Measurements from ENCODE around the gene RIPPLY1. TPM values are rescaled to one million over a fixed set of nuclear protein-coding genes. Genes with fewer than 3 reads are reported as not detected.

Gene RIPPLY1
- total and polyA plus RNA-seq, 4 donors: 1.2 to 3.0 (median 3.0) TPM; not detected in 1

DNA sequence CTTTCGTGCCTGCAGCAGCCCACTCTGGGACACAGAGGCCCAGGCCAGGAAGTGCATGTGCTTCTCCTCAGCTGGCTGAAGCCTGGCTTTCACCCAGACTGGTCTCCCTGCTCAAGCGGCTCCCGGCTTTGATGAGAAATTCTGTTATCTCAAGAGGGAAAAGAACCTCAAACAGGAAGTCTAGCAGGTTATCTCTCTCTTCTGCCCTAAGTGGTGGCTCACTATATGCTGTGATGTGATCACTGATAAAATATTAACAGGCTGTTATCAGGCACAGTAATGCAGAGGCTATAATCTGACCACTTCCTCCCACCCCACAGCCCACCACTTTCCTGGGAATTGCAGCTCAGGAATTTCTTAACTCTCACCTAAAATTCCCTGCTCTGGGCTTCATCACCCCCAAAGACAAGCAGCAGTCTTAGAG is 30.4 kb upstream of the RIPPLY1 start:
- 2% methylated on average over 3 of the region's 3 CpGs for WGBS

GRCh38 chrX:106932960-106933537 is 29.9 kb upstream of the RIPPLY1 start:
- WGBS: 31% methylated on average over 6 of the region's 6 CpGs
- no peak overlapping the region for H3K9ac ChIP-seq (ENCODE audit: low read depth in 1 of 2, low read length in 2 of 2)
- no peaks in the 10 kb centered on the region for H3K9me3 ChIP-seq (ENCODE audit: control insufficient read depth in 4 of 4, low read length in 3 of 4)
- H3K27ac ChIP-seq (ENCODE audit: low read depth in 1 of 2, low read length in 2 of 2): peak overlapping the region; percentile 64 to 79
- no peak for TF ChIP-seq SP1 (IDR thresholded peaks at IDR 0.05)
- TF ChIP-seq GABPA (IDR thresholded peaks at IDR 0.05 in 1 of 2, conservative IDR thresholded peaks at IDR 0.05 in 1 of 2): no peak
- TF ChIP-seq, protein P1, sequence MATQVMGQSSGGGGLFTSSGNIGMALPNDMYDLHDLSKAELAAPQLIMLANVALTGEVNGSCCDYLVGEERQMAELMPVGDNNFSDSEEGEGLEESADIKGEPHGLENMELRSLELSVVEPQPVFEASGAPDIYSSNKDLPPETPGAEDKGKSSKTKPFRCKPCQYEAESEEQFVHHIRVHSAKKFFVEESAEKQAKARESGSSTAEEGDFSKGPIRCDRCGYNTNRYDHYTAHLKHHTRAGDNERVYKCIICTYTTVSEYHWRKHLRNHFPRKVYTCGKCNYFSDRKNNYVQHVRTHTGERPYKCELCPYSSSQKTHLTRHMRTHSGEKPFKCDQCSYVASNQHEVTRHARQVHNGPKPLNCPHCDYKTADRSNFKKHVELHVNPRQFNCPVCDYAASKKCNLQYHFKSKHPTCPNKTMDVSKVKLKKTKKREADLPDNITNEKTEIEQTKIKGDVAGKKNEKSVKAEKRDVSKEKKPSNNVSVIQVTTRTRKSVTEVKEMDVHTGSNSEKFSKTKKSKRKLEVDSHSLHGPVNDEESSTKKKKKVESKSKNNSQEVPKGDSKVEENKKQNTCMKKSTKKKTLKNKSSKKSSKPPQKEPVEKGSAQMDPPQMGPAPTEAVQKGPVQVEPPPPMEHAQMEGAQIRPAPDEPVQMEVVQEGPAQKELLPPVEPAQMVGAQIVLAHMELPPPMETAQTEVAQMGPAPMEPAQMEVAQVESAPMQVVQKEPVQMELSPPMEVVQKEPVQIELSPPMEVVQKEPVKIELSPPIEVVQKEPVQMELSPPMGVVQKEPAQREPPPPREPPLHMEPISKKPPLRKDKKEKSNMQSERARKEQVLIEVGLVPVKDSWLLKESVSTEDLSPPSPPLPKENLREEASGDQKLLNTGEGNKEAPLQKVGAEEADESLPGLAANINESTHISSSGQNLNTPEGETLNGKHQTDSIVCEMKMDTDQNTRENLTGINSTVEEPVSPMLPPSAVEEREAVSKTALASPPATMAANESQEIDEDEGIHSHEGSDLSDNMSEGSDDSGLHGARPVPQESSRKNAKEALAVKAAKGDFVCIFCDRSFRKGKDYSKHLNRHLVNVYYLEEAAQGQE (IDR thresholded peaks at IDR 0.05): no peak
- no peak for TF ChIP-seq HNF4A (conservative IDR thresholded peaks at IDR 0.05)
- no peak for TF ChIP-seq YY1 (IDR thresholded peaks at IDR 0.05)
- TF ChIP-seq NR2F2 (IDR thresholded peaks at IDR 0.05): no peak
- no peak for TF ChIP-seq TAF1 (conservative IDR thresholded peaks at IDR 0.05)
- TF ChIP-seq RAD21 (IDR thresholded peaks at IDR 0.05): no peak
- DNase-seq (ENCODE audit: low spot score): no peak
- no peak overlapping the region for H3K4me3 ChIP-seq (ENCODE audit: low read depth in 1 of 3, low read length in 3 of 3)
- no peaks in the 10 kb centered on the region for H3K36me3 ChIP-seq (ENCODE audit: control insufficient read depth in 4 of 4, insufficient read depth in 3 of 4, low read depth in 1 of 4, low read length in 3 of 4)
- peaks cover 6 to 38% (median 26%) of the 10 kb centered on the region in 4 donors for H3K4me1 ChIP-seq (ENCODE audit: control insufficient read depth in 4 of 4, insufficient read depth in 4 of 4, low read length in 3 of 4)
- H3K27me3 ChIP-seq (ENCODE audit: control insufficient read depth in 4 of 4, insufficient read depth in 4 of 4, low read length in 3 of 4): no peaks in the 10 kb centered on the region

More for the DNA sequence above, 30.4 kb upstream of the RIPPLY1 start:
- Histone ChIP-seq H3K4me1 (ENCODE audit: control insufficient read depth in 4 of 4, insufficient read depth in 4 of 4, low read length in 3 of 4) (peaks cover 3 to 33% (median 21%) of the 10 kb centered on the region in 4 donors), H3K4me3 (ENCODE audit: low read depth in 1 of 3, low read length in 3 of 3) (no peak overlapping the region), H3K9me3 (ENCODE audit: control insufficient read depth in 4 of 4, low read length in 3 of 4) (no peaks in the 10 kb centered on the region), H3K9ac (ENCODE audit: low read depth in 1 of 2, low read length in 2 of 2) (no peak overlapping the region), H3K27ac (ENCODE audit: low read depth in 1 of 2, low read length in 2 of 2) (peak overlapping the region; percentile 64 to 79), H3K27me3 (ENCODE audit: control insufficient read depth in 4 of 4, insufficient read depth in 4 of 4, low read length in 3 of 4) (no peaks in the 10 kb centered on the region), H3K36me3 (ENCODE audit: control insufficient read depth in 4 of 4, insufficient read depth in 3 of 4, low read depth in 1 of 4, low read length in 3 of 4) (no peaks in the 10 kb centered on the region)
- no peak for DNase-seq (ENCODE audit: low spot score)
- TF ChIP-seq EGR1 (IDR thresholded peaks at IDR 0.05; ENCODE audit: low read depth in 2 of 2): no peak
- TF ChIP-seq, protein P1 (IDR thresholded peaks at IDR 0.05): no peak
- no peak for TF ChIP-seq HNF4G (IDR thresholded peaks at IDR 0.05)
- no peak for TF ChIP-seq ATF3 (IDR thresholded peaks at IDR 0.05)
- no peak for TF ChIP-seq YY1 (IDR thresholded peaks at IDR 0.05)
- no peak for TF ChIP-seq GABPA (IDR thresholded peaks at IDR 0.05 in 1 of 2, conservative IDR thresholded peaks at IDR 0.05 in 1 of 2)
- no peak for TF ChIP-seq JUND (IDR thresholded peaks at IDR 0.05)
- TF ChIP-seq TAF1 (conservative IDR thresholded peaks at IDR 0.05): no peak
- TF ChIP-seq FOXA1 (IDR thresholded peaks at IDR 0.05): no peak
- TF ChIP-seq, protein P2, sequence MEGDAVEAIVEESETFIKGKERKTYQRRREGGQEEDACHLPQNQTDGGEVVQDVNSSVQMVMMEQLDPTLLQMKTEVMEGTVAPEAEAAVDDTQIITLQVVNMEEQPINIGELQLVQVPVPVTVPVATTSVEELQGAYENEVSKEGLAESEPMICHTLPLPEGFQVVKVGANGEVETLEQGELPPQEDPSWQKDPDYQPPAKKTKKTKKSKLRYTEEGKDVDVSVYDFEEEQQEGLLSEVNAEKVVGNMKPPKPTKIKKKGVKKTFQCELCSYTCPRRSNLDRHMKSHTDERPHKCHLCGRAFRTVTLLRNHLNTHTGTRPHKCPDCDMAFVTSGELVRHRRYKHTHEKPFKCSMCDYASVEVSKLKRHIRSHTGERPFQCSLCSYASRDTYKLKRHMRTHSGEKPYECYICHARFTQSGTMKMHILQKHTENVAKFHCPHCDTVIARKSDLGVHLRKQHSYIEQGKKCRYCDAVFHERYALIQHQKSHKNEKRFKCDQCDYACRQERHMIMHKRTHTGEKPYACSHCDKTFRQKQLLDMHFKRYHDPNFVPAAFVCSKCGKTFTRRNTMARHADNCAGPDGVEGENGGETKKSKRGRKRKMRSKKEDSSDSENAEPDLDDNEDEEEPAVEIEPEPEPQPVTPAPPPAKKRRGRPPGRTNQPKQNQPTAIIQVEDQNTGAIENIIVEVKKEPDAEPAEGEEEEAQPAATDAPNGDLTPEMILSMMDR (IDR thresholded peaks at IDR 0.05; ENCODE audit: low read depth, low read length, missing input control): no peak

Measured in liver (tissue), 9 donors.